Measurements from ENCODE around the gene NR1H2. TPM values are rescaled to one million over a fixed set of nuclear protein-coding genes. Genes with fewer than 3 reads are reported as not detected.

NR1H2 gene
- 90.7 TPM for total RNA-seq (2013)
- polyA plus RNA-seq (100 to 1,000 TPM in 1 of 3 donors, 10 to 100 TPM in 2; 77.1 to 111 (median 78.9) TPM), polyA minus RNA-seq (110 and 148 TPM in 2 replicates), total RNA-seq (45.3 to 111 (median 92.4) reads per million in 11 experiments)

DNA sequence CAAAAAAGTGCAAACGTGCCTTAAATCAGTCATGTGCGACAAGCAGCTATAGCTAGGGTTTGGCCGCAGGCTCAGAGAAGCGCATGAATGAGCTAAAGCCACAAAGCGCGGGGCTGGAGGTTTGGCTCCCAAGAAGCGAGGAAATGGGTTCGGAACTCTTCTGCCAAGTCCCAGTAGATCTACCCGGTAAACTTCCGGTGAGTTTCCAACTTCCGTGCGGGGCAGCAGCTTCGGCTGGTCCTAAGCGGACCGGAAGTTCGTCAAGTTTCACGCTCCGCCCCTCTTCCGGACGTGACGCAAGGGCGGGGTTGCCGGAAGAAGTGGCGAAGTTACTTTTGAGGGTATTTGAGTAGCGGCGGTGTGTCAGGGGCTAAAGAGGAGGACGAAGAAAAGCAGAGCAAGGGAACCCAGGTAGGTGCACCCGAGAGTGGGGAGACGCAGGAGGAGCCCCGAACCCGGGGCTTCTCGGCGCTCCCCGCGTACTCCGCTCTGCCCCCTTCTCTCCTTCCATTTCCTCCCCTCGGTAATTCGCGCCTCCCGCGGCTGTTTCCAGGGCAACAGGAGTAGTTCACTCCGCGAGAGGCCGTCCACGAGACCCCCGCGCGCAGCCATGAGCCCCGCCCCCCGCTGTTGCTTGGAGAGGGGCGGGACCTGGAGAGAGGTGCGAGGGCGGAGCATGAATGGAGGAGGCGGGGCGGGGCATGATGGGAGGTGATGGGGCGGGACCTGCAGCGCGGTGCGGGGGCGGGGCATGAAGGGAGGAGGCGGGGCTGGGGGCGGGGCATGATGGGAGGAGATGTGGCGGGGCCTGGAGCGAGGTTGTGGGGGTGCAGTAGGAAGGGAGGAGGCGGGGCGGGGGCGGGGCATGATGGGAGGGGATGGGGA lies at the start of gene NR1H2:
NR1H2 (plus strand) TSS at position 292 of the 885 bp plus-strand sequence. CDS start 1,149 bp downstream, outside the sequence.
- Histone ChIP-seq H3K27me3 (ENCODE audit: control insufficient read depth in 2 of 2, insufficient read depth in 2 of 2, low read length in 2 of 2) (no peaks in the 10 kb centered on the region), H2AFZ (ENCODE audit: insufficient read depth, low read depth, low read length, poor library complexity, severe bottlenecking) (peak within 1 kb of the TSS; percentile 79), H3K36me3 (replicated peaks in 1 of 2; ENCODE audit: control insufficient read depth in 1 of 2, insufficient read depth in 2 of 2, low read length in 2 of 2) (peaks cover 42 to 43% of the 10 kb centered on the region in 2 donors), H3K27ac (ENCODE audit: low read depth in 1 of 2, low read length in 2 of 2) (peak within 1 kb of the TSS; percentile 97 to 99), H3K4me1 (ENCODE audit: control insufficient read depth in 1 of 2, insufficient read depth in 2 of 2, low read length in 2 of 2) (peaks cover 23 to 26% of the 10 kb centered on the region in 2 donors), H3K4me2 (replicated peaks; ENCODE audit: extremely low read depth, low read length, poor library complexity, severe bottlenecking) (peak within 1 kb of the TSS; percentile 71), H3K4me3 (replicated peaks in 1 of 3; ENCODE audit: low read depth in 2 of 3, low read length in 3 of 3) (peak within 1 kb of the TSS; percentile 88 to 97 (median 93)), H4K20me1 (ENCODE audit: insufficient read depth, low read length) (peaks cover 46% of the 10 kb centered on the region), H3K79me2 (ENCODE audit: insufficient read depth, low read length) (peaks cover 20% of the 10 kb centered on the region), H3K9me3 (replicated peaks in 1 of 2; ENCODE audit: control insufficient read depth in 1 of 2, insufficient read depth in 1 of 2, low read length in 2 of 2) (no peaks in the 10 kb centered on the region), H3K9ac (ENCODE audit: insufficient read depth, low read length, poor library complexity, severe bottlenecking) (peak within 1 kb of the TSS; percentile 97)
- peak; percentile 97 to 99 (median 98) for DNase-seq
- H3K27me3 Mint-ChIP-seq (ENCODE audit: low read depth in 3 of 3) = peaks cover 1 to 2% (median 2%) of the 10 kb centered on the region in 3 donors
- intact Hi-C loops (cut with micrococcal nuclease) = loop anchor here in 1 of 2 donors (2.0 to 5.0 kb wide), 2 partner anchors 41 to 134 kb away; partner anchors contain the start of genes JOSD2 and SPIB
- TF ChIP-seq, protein P1, sequence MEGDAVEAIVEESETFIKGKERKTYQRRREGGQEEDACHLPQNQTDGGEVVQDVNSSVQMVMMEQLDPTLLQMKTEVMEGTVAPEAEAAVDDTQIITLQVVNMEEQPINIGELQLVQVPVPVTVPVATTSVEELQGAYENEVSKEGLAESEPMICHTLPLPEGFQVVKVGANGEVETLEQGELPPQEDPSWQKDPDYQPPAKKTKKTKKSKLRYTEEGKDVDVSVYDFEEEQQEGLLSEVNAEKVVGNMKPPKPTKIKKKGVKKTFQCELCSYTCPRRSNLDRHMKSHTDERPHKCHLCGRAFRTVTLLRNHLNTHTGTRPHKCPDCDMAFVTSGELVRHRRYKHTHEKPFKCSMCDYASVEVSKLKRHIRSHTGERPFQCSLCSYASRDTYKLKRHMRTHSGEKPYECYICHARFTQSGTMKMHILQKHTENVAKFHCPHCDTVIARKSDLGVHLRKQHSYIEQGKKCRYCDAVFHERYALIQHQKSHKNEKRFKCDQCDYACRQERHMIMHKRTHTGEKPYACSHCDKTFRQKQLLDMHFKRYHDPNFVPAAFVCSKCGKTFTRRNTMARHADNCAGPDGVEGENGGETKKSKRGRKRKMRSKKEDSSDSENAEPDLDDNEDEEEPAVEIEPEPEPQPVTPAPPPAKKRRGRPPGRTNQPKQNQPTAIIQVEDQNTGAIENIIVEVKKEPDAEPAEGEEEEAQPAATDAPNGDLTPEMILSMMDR (IDR thresholded peaks at IDR 0.05) = no peak
- peaks cover 21% of the 10 kb centered on the region for H3K4me1 Mint-ChIP-seq
- H3K27ac Mint-ChIP-seq = peak within 1 kb of the TSS; percentile 95 to 100 (median 100)
- WGBS (ENCODE audit: insufficient coverage) = 0% methylated on average over 49 of the region's 67 CpGs
- peak within 1 kb of the TSS; percentile 89 to 98 for H3K4me3 Mint-ChIP-seq
- peaks cover 0 to 2% (median 0%) of the 10 kb centered on the region in 7 donors for H3K9me3 Mint-ChIP-seq
- H3K36me3 Mint-ChIP-seq = peaks cover 39 to 45% of the 10 kb centered on the region in 2 donors

DNA sequence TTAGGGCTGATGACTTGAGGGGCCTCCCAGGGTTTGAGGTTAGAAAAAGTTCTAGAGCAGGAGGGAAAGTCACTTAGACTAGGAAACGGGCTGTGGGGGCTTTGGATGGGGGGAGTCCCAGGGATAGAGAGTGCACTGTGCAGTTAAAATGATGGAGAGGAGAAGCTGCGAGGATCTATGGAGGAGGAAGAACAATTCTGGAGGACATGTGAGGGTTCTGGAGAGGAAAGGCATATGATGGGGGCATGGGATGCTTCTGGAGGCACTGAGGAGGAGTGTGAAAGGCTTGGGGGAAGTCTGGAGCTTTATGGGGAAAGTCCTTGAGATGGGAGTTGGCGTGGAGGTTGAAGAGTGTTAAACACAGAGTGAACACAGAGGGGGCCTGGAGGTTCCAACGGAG lies 49.2 kb upstream of the NR1H2 start:
- Histone ChIP-seq H3K4me2 (replicated peaks; ENCODE audit: extremely low read depth, low read length, poor library complexity, severe bottlenecking) (peak overlapping the region; percentile 81), H3K36me3 (replicated peaks in 1 of 2; ENCODE audit: control insufficient read depth in 1 of 2, insufficient read depth in 2 of 2, low read length in 2 of 2) (peaks cover 0 to 6% of the 10 kb centered on the region in 2 donors), H3K9ac (ENCODE audit: insufficient read depth, low read length, poor library complexity, severe bottlenecking) (no peak overlapping the region), H3K4me1 (ENCODE audit: control insufficient read depth in 1 of 2, insufficient read depth in 2 of 2, low read length in 2 of 2) (peaks cover 47 to 60% of the 10 kb centered on the region in 2 donors), H2AFZ (ENCODE audit: insufficient read depth, low read depth, low read length, poor library complexity, severe bottlenecking) (no peak overlapping the region), H3K27me3 (ENCODE audit: control insufficient read depth in 2 of 2, insufficient read depth in 2 of 2, low read length in 2 of 2) (peaks cover 19 to 26% of the 10 kb centered on the region in 2 donors), H3K27ac (ENCODE audit: low read depth in 1 of 2, low read length in 2 of 2) (no peak overlapping the region), H3K79me2 (ENCODE audit: insufficient read depth, low read length) (no peaks in the 10 kb centered on the region), H3K4me3 (replicated peaks in 1 of 3; ENCODE audit: low read depth in 2 of 3, low read length in 3 of 3) (peak overlapping the region in 1 of 3 experiments; percentile 64), H3K9me3 (replicated peaks in 1 of 2; ENCODE audit: control insufficient read depth in 1 of 2, insufficient read depth in 1 of 2, low read length in 2 of 2) (peaks cover 0 to 14% of the 10 kb centered on the region in 2 donors), H4K20me1 (ENCODE audit: insufficient read depth, low read length) (peaks cover 58% of the 10 kb centered on the region)
- TF ChIP-seq, protein P1 (IDR thresholded peaks at IDR 0.05) = no peak
- no peak for DNase-seq
- Mint-ChIP-seq H3K4me1 (peaks cover 46% of the 10 kb centered on the region), H3K27ac (peak overlapping the region in 1 of 7 donors; percentile 79), H3K36me3 (peaks cover 18 to 21% of the 10 kb centered on the region in 2 donors), H3K27me3 (ENCODE audit: low read depth in 3 of 3) (peaks cover 33 to 43% (median 41%) of the 10 kb centered on the region in 3 donors), H3K4me3 (peak overlapping the region; percentile 77 to 90), H3K9me3 (peaks cover 2 to 41% (median 25%) of the 10 kb centered on the region in 7 donors)
- 43% methylated on average over 4 of the region's 4 CpGs for WGBS (ENCODE audit: insufficient coverage)
- intact Hi-C loops (cut with micrococcal nuclease) = loop anchor here (5.0 to 10.0 kb wide), 2 partner anchors 475 to 478 kb away; no protein-coding TSS in a partner anchor

Measured in CD14-positive monocyte (primary cell).